SHP77 treated with DMSO at 0.1 percent for 48 hours (cell line): ENCODE measurements around the gene ASB2.

Experiments used
- DNase-seq: peaks from one replicate; lab custom pipeline; 2025; lab: John Stamatoyannopoulos, UW

Gene ASB2

GRCh38 chr14:93962701-93963601 is 13.4 kb downstream of the ASB2 start:
- DNase-seq, result no peak

- no peak for DNase-seq
These were observed 14.8 kb downstream of the ASB2 start for GRCh38 chr14:93961620-93962019.

- DNase-seq, result no peak
These were observed 15.5 kb downstream of the ASB2 start for GRCh38 chr14:93960774-93961438.

- no peak for DNase-seq
These were observed 16.3 kb downstream of the ASB2 start for GRCh38 chr14:93960108-93960475.

GRCh38 chr14:93959239-93960107 is 16.9 kb downstream of the ASB2 start:
- DNase-seq, result no peak

GRCh38 chr14:93958567-93959238 is 17.7 kb downstream of the ASB2 start:
- DNase-seq, result no peak

- no peak for DNase-seq
These were observed 18.4 kb downstream of the ASB2 start for GRCh38 chr14:93957751-93958566.

- DNase-seq, result no peak
These were observed 19.0 kb downstream of the ASB2 start for GRCh38 chr14:93957333-93957710.

GRCh38 chr14:93956514-93957332 is 19.6 kb downstream of the ASB2 start:
- DNase-seq, result no peak

GRCh38 chr14:93955850-93956481 is 20.4 kb downstream of the ASB2 start:
- DNase-seq, result no peak

GRCh38 chr14:93954900-93955849 is 21.2 kb downstream of the ASB2 start:
- no peak for DNase-seq

GRCh38 chr14:93954516-93954830 is 21.9 kb downstream of the ASB2 start:
- DNase-seq, result no peak

GRCh38 chr14:93953739-93954515 is 22.4 kb downstream of the ASB2 start:
- no peak for DNase-seq

GRCh38 chr14:93953263-93953662 is 23.1 kb downstream of the ASB2 start:
- DNase-seq, result no peak

GRCh38 chr14:93952829-93953228 is 23.5 kb downstream of the ASB2 start:
- no peak for DNase-seq

- DNase-seq, result no peak
These were observed 24.5 kb downstream of the ASB2 start for GRCh38 chr14:93951635-93952540.
